ENCODE results near the gene SDF2L1. TPM values are rescaled to one million over a fixed set of nuclear protein-coding genes. Genes with fewer than 3 reads are reported as not detected.

SDF2L1 gene
- total and polyA plus RNA-seq, 10 of the 15 experiments (the other 5 are each of a cell fraction or from before 2014, with no cell fraction given), result 3.0 to 214 (median 55.5) TPM

- H3K27ac ChIP-seq (ENCODE audit: control insufficient read depth, insufficient read depth), result no peak overlapping the region
These were observed 39.7 kb downstream of the SDF2L1 start for GRCh38 chr22:21681566-21682370.

DNA sequence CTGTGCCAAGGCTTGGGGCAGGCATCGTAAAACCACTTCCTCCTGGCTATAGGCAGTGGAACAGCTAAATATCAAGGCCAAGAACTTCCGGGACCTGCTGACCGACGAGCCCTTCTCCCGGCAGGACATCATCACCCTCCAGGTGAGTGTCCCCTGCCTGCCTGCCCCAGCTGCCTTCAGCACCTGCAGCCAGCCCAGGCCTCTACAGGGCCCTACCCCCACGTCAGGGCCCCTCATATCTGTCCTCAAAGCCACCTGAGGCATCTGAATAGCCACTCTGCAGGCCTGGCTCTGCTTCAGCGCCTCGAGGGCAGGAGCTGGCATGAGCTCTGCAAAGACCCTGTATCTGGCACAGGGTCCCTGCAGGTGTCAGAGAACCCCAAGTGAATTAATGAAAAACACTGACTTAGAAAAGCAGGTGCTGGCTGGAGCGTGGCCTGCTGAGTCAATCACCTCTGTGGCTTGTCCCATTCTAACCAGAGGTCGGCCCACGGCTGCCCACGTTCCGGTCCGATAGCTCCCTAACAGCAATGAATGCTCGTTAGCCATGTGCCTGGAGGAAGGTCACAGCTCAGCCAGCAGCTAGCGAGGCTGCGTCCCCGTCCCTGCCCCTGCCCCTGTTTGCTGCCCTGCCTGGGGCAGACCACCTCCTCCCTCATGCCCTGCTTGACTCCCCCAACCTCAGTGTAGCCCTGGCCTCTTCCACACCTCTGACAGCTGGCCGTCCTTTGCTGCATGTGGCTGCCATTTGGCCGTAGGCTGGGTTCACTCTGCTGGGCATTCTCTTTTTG is 40.5 kb downstream of the SDF2L1 start:
- 77% methylated on average over 20 of the region's 20 CpGs for WGBS (ENCODE audit: insufficient coverage, insufficient replicate concordance, low lambda C conversion rate, missing lambda C conversion rate)
- FAIRE-seq (no peak), ATAC-seq (0 out of 3 replicates have a peak, but pooled peaks have one; percentile 24), DNase-seq (ENCODE audit: low read depth, low spot score) (no peak)
- no peaks in the 10 kb centered on the region for H3K4me1 ChIP-seq (ENCODE audit: control insufficient read depth, insufficient read depth, low read length)
- no peak overlapping the region for H3K27ac ChIP-seq (ENCODE audit: control insufficient read depth, insufficient read depth)
- ChIA-PET CTCF (no interaction called here), RAD21 (ENCODE audit: unreplicated experiment) (interaction anchor here (1.3 kb wide), 1 partner anchor 15 kb away, joined by 3 read pairs; no protein-coding TSS in a partner anchor), SMC1A (ENCODE audit: uncharacterized antibody, unreplicated experiment) (no interaction called here), POLR2A (no interaction called here)
- peaks cover 18 to 22% of the 10 kb centered on the region in 2 experiments for H3K36me3 ChIP-seq (ENCODE audit: control insufficient read depth in 2 of 2, insufficient read depth in 2 of 2, low read length in 1 of 2)
- H2AFZ ChIP-seq (ENCODE audit: control insufficient read depth, low read depth, low read length), result no peak overlapping the region
- no peak overlapping the region for H3K4me2 ChIP-seq (ENCODE audit: control insufficient read depth, insufficient read depth)
- no peaks in the 10 kb centered on the region for H3K9me3 ChIP-seq (replicated peaks; ENCODE audit: control insufficient read depth, insufficient read depth, low read length)
- no peaks in the 10 kb centered on the region for H4K20me1 ChIP-seq (ENCODE audit: control insufficient read depth, insufficient read depth)
- TF ChIP-seq JUND (IDR thresholded peaks at IDR 0.05; ENCODE audit: low read depth, low read length) (no peak), TCF7 (IDR thresholded peaks at IDR 0.05; ENCODE audit: borderline replicate concordance) (no peak), CHD2 (IDR thresholded peaks at IDR 0.05; ENCODE audit: borderline replicate concordance, low read depth, low read length) (no peak), PAX5 (IDR thresholded peaks at IDR 0.05; ENCODE audit: borderline replicate concordance, low read depth, low read length) (peak; percentile 11; the same call in 1 of the 2 replicates)
- H3K4me3 ChIP-seq, result no peak overlapping the region
- in situ Hi-C loops (cut with MboI), result no loop called here
- no peaks in the 10 kb centered on the region for H3K27me3 ChIP-seq (replicated peaks in 1 of 2; ENCODE audit: control insufficient read depth in 2 of 2, insufficient read depth in 2 of 2, low read length in 1 of 2)
- no peaks in the 10 kb centered on the region for H3K79me2 ChIP-seq (ENCODE audit: control insufficient read depth, insufficient read depth, low read length)
- H3K9ac ChIP-seq (ENCODE audit: control insufficient read depth, insufficient read depth, low read length), result no peak overlapping the region
- intact Hi-C loops (cut with micrococcal nuclease; ENCODE audit: unreplicated experiment), result no loop called here
- BruUV-seq (replicated peaks), result no TSS peak

More at GRCh38 chr22:21681566-21682370, 39.7 kb downstream of the SDF2L1 start:
- DNase-seq (ENCODE audit: low read depth, low spot score) (no peak), ATAC-seq (no peak), FAIRE-seq (no peak)
- peaks cover 18 to 19% of the 10 kb centered on the region in 2 experiments for H3K36me3 ChIP-seq (ENCODE audit: control insufficient read depth in 2 of 2, insufficient read depth in 2 of 2, low read length in 1 of 2)
- no peaks in the 10 kb centered on the region for H3K27me3 ChIP-seq (replicated peaks in 1 of 2; ENCODE audit: control insufficient read depth in 2 of 2, insufficient read depth in 2 of 2, low read length in 1 of 2)
- intact Hi-C loops (cut with micrococcal nuclease; ENCODE audit: unreplicated experiment), result no loop called here
- H3K9ac ChIP-seq (ENCODE audit: control insufficient read depth, insufficient read depth, low read length), result no peak overlapping the region
- WGBS (ENCODE audit: insufficient coverage, insufficient replicate concordance, low lambda C conversion rate, missing lambda C conversion rate), result 85% methylated on average over 24 of the region's 24 CpGs
- no peak overlapping the region for H3K4me2 ChIP-seq (ENCODE audit: control insufficient read depth, insufficient read depth)
- H4K20me1 ChIP-seq (ENCODE audit: control insufficient read depth, insufficient read depth), result no peaks in the 10 kb centered on the region
- H3K79me2 ChIP-seq (ENCODE audit: control insufficient read depth, insufficient read depth, low read length), result no peaks in the 10 kb centered on the region
- no TSS peak for BruUV-seq (replicated peaks)
- ChIA-PET SMC1A (ENCODE audit: uncharacterized antibody, unreplicated experiment) (no interaction called here), POLR2A (no interaction called here), RAD21 (ENCODE audit: unreplicated experiment) (interaction anchor here (1.3 kb wide), 1 partner anchor 16 kb away, joined by 3 read pairs; no protein-coding TSS in a partner anchor), CTCF (no interaction called here)
- no peaks in the 10 kb centered on the region for H3K4me1 ChIP-seq (ENCODE audit: control insufficient read depth, insufficient read depth, low read length)
- H3K4me3 ChIP-seq, result no peak overlapping the region
- no peaks in the 10 kb centered on the region for H3K9me3 ChIP-seq (replicated peaks; ENCODE audit: control insufficient read depth, insufficient read depth, low read length)
- H2AFZ ChIP-seq (ENCODE audit: control insufficient read depth, low read depth, low read length), result no peak overlapping the region
- TF ChIP-seq CHD4 (IDR thresholded peaks at IDR 0.05), result no peak
- no peak for TF ChIP-seq ETV6 (conservative IDR thresholded peaks at IDR 0.05 in 1 of 2, IDR thresholded peaks at IDR 0.05 in 1 of 2; ENCODE audit: borderline replicate concordance in 1 of 2, low read depth in 1 of 2)
- no peak for TF ChIP-seq PAX8 (IDR thresholded peaks at IDR 0.05)
- TF ChIP-seq ZNF217 (IDR thresholded peaks at IDR 0.05), result no peak
- no peak for TF ChIP-seq RUNX3 (IDR thresholded peaks at IDR 0.05; ENCODE audit: low read length)
- TF ChIP-seq PAX5 (IDR thresholded peaks at IDR 0.05; ENCODE audit: borderline replicate concordance, low read depth, low read length), result no peak
- no peak for TF ChIP-seq SP1 (IDR thresholded peaks at IDR 0.05; ENCODE audit: low read depth, low read length)
- TF ChIP-seq MTA2 (IDR thresholded peaks at IDR 0.05; ENCODE audit: low read depth), result no peak
- no peak for TF ChIP-seq POU2F2 (IDR thresholded peaks at IDR 0.05; ENCODE audit: borderline replicate concordance, low read depth, low read length)
- in situ Hi-C loops (cut with MboI), result no loop called here

Data from GM12878 (cell line).